Glomerular visceral epithelial cell (primary cell): Measurements from ENCODE around the gene CYFIP2.
"Not testable (repeated sequence)": the region's sequence is repeated elsewhere in the genome, so short reads cannot be mapped to it uniquely, and the experiment has no call there.

Experiments used
- DNase-seq: peaks from one replicate; pipeline ENCODE4 v3.0.0-alpha.2; 2016; ENCODE audit errors: extremely low spot score

Gene CYFIP2

GRCh38 chr5:157390133-157390532 is 124.2 kb downstream of the CYFIP2 start:
- no peak for DNase-seq

- DNase-seq = peak; percentile 98
These were observed 124.8 kb downstream of the CYFIP2 start for GRCh38 chr5:157390551-157391297.

GRCh38 chr5:157398305-157398704 is 132.4 kb downstream of the CYFIP2 start:
- no peak for DNase-seq

GRCh38 chr5:157400741-157401495 is 135.0 kb downstream of the CYFIP2 start:
- DNase-seq = no peak

- DNase-seq = no peak
These were observed 149.9 kb downstream of the CYFIP2 start for GRCh38 chr5:157415838-157416237.

GRCh38 chr5:157419521-157419920 is 153.6 kb downstream of the CYFIP2 start:
- DNase-seq = not testable (repeated sequence)

GRCh38 chr5:157429920-157430319 is 164.0 kb downstream of the CYFIP2 start:
- not testable (repeated sequence) for DNase-seq

- DNase-seq = peak; percentile 68
These were observed 165.7 kb downstream of the CYFIP2 start for GRCh38 chr5:157431544-157432200.

GRCh38 chr5:157434096-157434495 is 168.2 kb downstream of the CYFIP2 start:
- DNase-seq = no peak

GRCh38 chr5:157443041-157443549 is 177.2 kb downstream of the CYFIP2 start:
- peak; percentile 62 for DNase-seq

GRCh38 chr5:157444224-157444623 is 178.3 kb downstream of the CYFIP2 start:
- no peak for DNase-seq
